SIG-M5 (cell line): ENCODE results near the gene TRIP6.
"Not testable (repeated sequence)": the region's sequence is repeated elsewhere in the genome, so short reads cannot be mapped to it uniquely, and the experiment has no call there.

Experiments used
- DNase-seq: peaks from one replicate; lab custom pipeline; 2025; lab: John Stamatoyannopoulos, UW

Gene TRIP6

GRCh38 chr7:100914208-100914878, 47.2 kb downstream of the TRIP6 start:
- DNase-seq = no peak

GRCh38 chr7:100914879-100915447, 47.8 kb downstream of the TRIP6 start:
- no peak for DNase-seq

- DNase-seq = not testable (repeated sequence)
Observed at GRCh38 chr7:100919335-100919734, 52.1 kb downstream of the TRIP6 start.

- not testable (repeated sequence) for DNase-seq
Observed at GRCh38 chr7:100919779-100920437, 52.7 kb downstream of the TRIP6 start.

- DNase-seq = no peak
Observed at GRCh38 chr7:100921039-100921438, 53.9 kb downstream of the TRIP6 start.
